HG03565 (cell line): ENCODE data around the gene PLEKHG4B.

Experiments used
- ATAC-seq: cut with Tn5 transposase; IDR thresholded peaks from one replicate; pipeline ENCODE4 v1.9.1; 2021; ENCODE audit warnings: mild to moderate bottlenecking, moderate library complexity; ENCODE audit not compliant: unreplicated experiment

The PLEKHG4B gene

GRCh38 chr5:128446-128845 is 36.5 kb downstream of the PLEKHG4B start:
- ATAC-seq, result no peak

- no peak for ATAC-seq
Observed at GRCh38 chr5:129148-129547, 37.2 kb downstream of the PLEKHG4B start.

GRCh38 chr5:129820-130219 is 37.9 kb downstream of the PLEKHG4B start:
- no peak for ATAC-seq

- ATAC-seq, result no peak
Observed at GRCh38 chr5:130601-131131, 38.7 kb downstream of the PLEKHG4B start.

GRCh38 chr5:136901-137300 is 44.9 kb downstream of the PLEKHG4B start:
- ATAC-seq, result no peak

- no peak for ATAC-seq
Observed at GRCh38 chr5:137741-138140, 45.8 kb downstream of the PLEKHG4B start.

GRCh38 chr5:138936-139335 is 47.0 kb downstream of the PLEKHG4B start:
- no peak for ATAC-seq

- ATAC-seq, result no peak
Observed at GRCh38 chr5:139579-140442, 47.8 kb downstream of the PLEKHG4B start.

- ATAC-seq, result no peak
Observed at GRCh38 chr5:140443-140829, 48.5 kb downstream of the PLEKHG4B start.

GRCh38 chr5:141211-141610 is 49.2 kb downstream of the PLEKHG4B start:
- ATAC-seq, result no peak

- ATAC-seq, result no peak
Observed at GRCh38 chr5:141761-142160, 49.8 kb downstream of the PLEKHG4B start.

GRCh38 chr5:142246-142810 is 50.4 kb downstream of the PLEKHG4B start:
- ATAC-seq, result no peak

GRCh38 chr5:143041-143440 is 51.1 kb downstream of the PLEKHG4B start:
- ATAC-seq, result no peak

GRCh38 chr5:144941-145340 is 53.0 kb downstream of the PLEKHG4B start:
- ATAC-seq, result no peak

- ATAC-seq, result no peak
Observed at GRCh38 chr5:145585-146323, 53.8 kb downstream of the PLEKHG4B start.

- no peak for ATAC-seq
Observed at GRCh38 chr5:147751-148150, 55.8 kb downstream of the PLEKHG4B start.

GRCh38 chr5:149745-150485 is 57.9 kb downstream of the PLEKHG4B start:
- ATAC-seq, result no peak

GRCh38 chr5:150746-151145 is 58.8 kb downstream of the PLEKHG4B start:
- no peak for ATAC-seq

- ATAC-seq, result no peak
Observed at GRCh38 chr5:152077-152476, 60.1 kb downstream of the PLEKHG4B start.

- no peak for ATAC-seq
Observed at GRCh38 chr5:153256-153655, 61.3 kb downstream of the PLEKHG4B start.

- no peak for ATAC-seq
Observed at GRCh38 chr5:154236-154635, 62.3 kb downstream of the PLEKHG4B start.
